Psoas muscle (tissue), 8 donors: Measurements from ENCODE around the gene STAP2. TPM values are rescaled to one million over a fixed set of nuclear protein-coding genes. Genes with fewer than 3 reads are reported as not detected.
"Not testable (repeated sequence)": the region's sequence is repeated elsewhere in the genome, so short reads cannot be mapped to it uniquely, and the experiment has no call there.

Experiments
- ATAC-seq, 4 donors: fragments of 200-7000 bp; cut with Tn5 transposase; one replicate each; pipeline ENCODE4 v1.9.1; 2020; ENCODE audit warnings: moderate library complexity in 3 of 4, mild to moderate bottlenecking in 2 of 4
- DNase-seq, 2 donors: peaks; one replicate each; pipeline ENCODE4 v3.0.0-alpha.2; 2020
- H3K27ac ChIP-seq: fragments of 200-600 bp; one replicate; pipeline ENCODE4 v1.8.0; 2022
- H3K27me3 ChIP-seq, 3 donors: fragments of 200-600 bp in 1 of 3; one replicate each; pipeline versions ENCODE4 v1.6.1 to v1.8.0; 2013 to 2022; ENCODE audit warnings: low read length in 2 of 3, mild to moderate bottlenecking in 2 of 3, moderate library complexity in 1 of 3; ENCODE audit not compliant: insufficient read depth in 3 of 3
- H3K36me3 ChIP-seq, 2 donors: fragments of 200-600 bp in 1 of 2; one replicate each; pipeline versions ENCODE4 v1.6.1 to v1.8.0; 2013 to 2022; ENCODE audit warnings: low read depth in 1 of 2, mild to moderate bottlenecking in 1 of 2, moderate library complexity in 1 of 2; ENCODE audit not compliant: insufficient read depth in 1 of 2
- H3K4me1 ChIP-seq: fragments of 200-600 bp; one replicate; pipeline ENCODE4 v1.8.0; 2022
- H3K4me3 ChIP-seq: fragments of 200-600 bp; one replicate; pipeline ENCODE4 v1.8.0; 2022; ENCODE audit warnings: mild to moderate bottlenecking
- H3K9me3 ChIP-seq: fragments of 200-600 bp; one replicate; pipeline ENCODE4 v1.8.0; 2022
- CTCF ChIP-seq: fragments of 200-600 bp; IDR thresholded peaks from one replicate; pipeline ENCODE4 v1.8.0; 2022; ENCODE audit warnings: antibody characterized with exemption
- WGBS, 3 donors: extraction: QIAGEN DNeasy Blood & Tissue Kit; methylation state at CpG; one replicate each; pipeline versions ENCODE4 v1.1.6 to v1.1.7; 2013; 5-methylcytosine and 5-hydroxymethylcytosine counted together
- intact Hi-C, 2 donors: fragments of 100-400 bp; cut with DNase I; formaldehyde crosslinking; loops; one replicate each; pipeline versions ENCODE4 v1.11.0 to v1.14.2; 2022
- polyA plus RNA-seq, 3 donors: library from polyadenylated mRNA; stranded (reverse); fragments of 200-250 nt; gene quantifications; one replicate each; pipeline ENCODE4 v1.2.3, GENCODE V29; 2013
- total RNA-seq, 4 donors: library from RNA; stranded (reverse); fragmentation: NEBNext Ultra II Directional in 2 of 4; extraction: Animal tissue kit (Norgen Biotek cat#: 25700) in 2 of 4; gene quantifications; one replicate each; pipeline versions ENCODE4 v1.2.1 to v1.2.4, GENCODE V29; 2021 to 2023
- donor health status: healthy with polysubstance abuse.
- donor health status: DM: no; HTN: no; CAD: no; lungs with moderate emphysema.
- donor health status: Bipolar disorder and iron deficiency.
- donor health status: healthy.
- donor health status: DM: yes; HTN: yes; CAD: no.
- donor health status: DM: no; HTN: no; CAD: no.
- donor health status: DM: no; HTN: no; CAD: no.
- donor health status: DM: yes; HTN: yes; CAD: no.

STAP2 gene
- total and polyA plus RNA-seq, 7 donors = 0.31 to 3.7 (median 0.66) TPM

GRCh38 chr19:4294389-4294788 lies 44.2 kb downstream of the STAP2 start:
- no peak for ATAC-seq
- no peak for DNase-seq
- Histone ChIP-seq H3K27me3 (peaks cover 0 to 23% (median 8%) of the 10 kb centered on the region in 3 donors), H3K9me3 (no peaks in the 10 kb centered on the region), H3K36me3 (no peaks in the 10 kb centered on the region), H3K4me1 (no peaks in the 10 kb centered on the region), H3K27ac (no peak overlapping the region), H3K4me3 (no peak overlapping the region)
- WGBS, 3 donors = 34 to 55% (median 45%) methylated on average over 10 of the region's 10 CpGs
- intact Hi-C loops = no loop called here
- TF ChIP-seq CTCF = no peak

DNA sequence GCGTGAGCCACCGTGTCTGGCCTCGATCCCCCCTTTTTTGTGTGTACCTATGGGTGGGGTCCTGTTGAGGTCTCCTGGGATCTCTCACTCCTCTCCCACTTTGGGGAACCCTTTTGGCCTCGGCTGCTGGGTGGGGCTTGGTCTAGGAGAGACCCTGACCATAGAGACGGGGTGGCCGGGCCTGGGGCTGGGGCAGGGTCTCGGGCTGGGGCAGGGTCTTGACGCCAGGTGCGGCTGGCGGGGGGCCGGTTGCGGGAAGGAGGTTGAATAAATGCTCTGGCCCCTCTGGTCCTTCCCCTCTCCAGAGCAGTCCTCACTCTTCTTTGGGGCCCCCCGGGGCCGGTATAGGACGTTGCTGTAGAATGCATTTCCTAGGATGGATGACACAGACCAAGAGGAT lies 46.1 kb downstream of the STAP2 start:
- no peak overlapping the region for H3K4me3 ChIP-seq
- H3K9me3 ChIP-seq = no peaks in the 10 kb centered on the region
- ATAC-seq (no peak), DNase-seq (no peak)
- intact Hi-C loops = no loop called here
- TF ChIP-seq CTCF = no peak
- H3K36me3 ChIP-seq = no peaks in the 10 kb centered on the region
- H3K27ac ChIP-seq = no peak overlapping the region
- no peaks in the 10 kb centered on the region for H3K4me1 ChIP-seq
- WGBS, 3 donors = 76 to 81% (median 79%) methylated on average over 15 of the region's 15 CpGs
- H3K27me3 ChIP-seq = peaks cover 0 to 23% (median 8%) of the 10 kb centered on the region in 3 donors

DNA sequence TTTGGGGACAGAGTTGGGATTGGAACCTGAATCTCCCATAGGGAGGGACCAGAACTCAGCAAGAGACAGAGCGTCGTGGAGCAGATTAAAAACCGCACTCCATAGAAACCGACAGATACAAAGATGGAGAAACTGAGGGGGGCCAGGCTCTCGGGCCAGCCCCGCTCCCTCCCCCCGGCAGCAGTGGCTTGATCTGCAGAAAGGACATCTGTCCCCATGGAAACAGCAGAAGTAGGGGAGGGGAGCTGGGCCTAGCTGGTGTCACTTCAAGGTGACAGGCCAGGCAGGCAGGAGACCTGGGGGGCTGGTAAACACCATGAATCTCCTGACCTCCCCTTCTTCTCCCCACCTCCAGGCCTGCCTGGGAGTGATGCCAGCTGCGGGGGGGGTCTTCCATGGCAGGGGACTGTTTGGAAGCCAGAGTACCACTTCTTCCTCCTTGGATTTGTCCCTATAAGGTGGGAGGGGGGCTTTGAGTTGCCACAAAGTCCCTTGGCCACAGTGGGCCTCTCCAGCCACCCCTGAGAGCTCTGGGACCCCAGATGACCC lies 47.4 kb downstream of the STAP2 start:
- 56 to 64% (median 59%) methylated on average over 8 of the region's 8 CpGs for WGBS, 3 donors
- H3K4me3 ChIP-seq = no peak overlapping the region
- ATAC-seq (no peak), DNase-seq (no peak)
- no peak for TF ChIP-seq CTCF
- H3K9me3 ChIP-seq = no peaks in the 10 kb centered on the region
- H3K4me1 ChIP-seq = no peaks in the 10 kb centered on the region
- H3K27ac ChIP-seq = no peak overlapping the region
- no peaks in the 10 kb centered on the region for H3K36me3 ChIP-seq
- peaks cover 0 to 17% (median 8%) of the 10 kb centered on the region in 3 donors for H3K27me3 ChIP-seq
- intact Hi-C loops = no loop called here

GRCh38 chr19:4288091-4288777 lies 50.4 kb downstream of the STAP2 start:
- H3K4me3 ChIP-seq = no peak overlapping the region
- WGBS, 3 donors = 83 to 88% (median 86%) methylated on average over 16 of the region's 16 CpGs
- no peaks in the 10 kb centered on the region for H3K36me3 ChIP-seq
- H3K4me1 ChIP-seq = no peaks in the 10 kb centered on the region
- no peak overlapping the region for H3K27ac ChIP-seq
- H3K27me3 ChIP-seq = peaks cover 0 to 23% (median 5%) of the 10 kb centered on the region in 3 donors
- H3K9me3 ChIP-seq = no peaks in the 10 kb centered on the region
- ATAC-seq = no peak
- no peak for DNase-seq
- TF ChIP-seq CTCF = no peak
- intact Hi-C loops = no loop called here

DNA sequence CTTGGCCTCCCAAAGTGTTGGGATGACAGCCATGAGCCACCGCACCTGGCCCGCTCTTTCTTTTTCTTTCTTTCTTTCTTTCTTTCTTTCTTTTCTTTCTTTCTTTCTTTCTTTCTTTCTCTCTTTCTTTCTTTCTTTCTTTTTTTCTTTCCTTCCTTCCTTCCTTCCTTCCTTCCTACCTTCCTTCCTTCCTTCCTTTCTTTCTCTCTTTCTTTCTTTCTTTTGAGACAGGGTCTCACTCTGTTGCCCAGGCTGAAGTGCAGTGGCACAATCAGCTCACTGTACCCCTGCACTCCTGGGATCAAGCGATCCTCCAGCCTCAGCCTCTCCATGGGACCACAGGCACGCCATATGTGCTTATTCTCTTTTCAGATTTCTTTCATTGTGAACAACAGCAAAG lies 52.5 kb downstream of the STAP2 start:
- WGBS, 3 donors = 92 to 94% (median 94%) methylated on average over 4 of the region's 4 CpGs
- intact Hi-C loops, H3K9me3 ChIP-seq, H3K4me1 ChIP-seq, H3K27ac ChIP-seq, ATAC-seq, H3K36me3 ChIP-seq, DNase-seq, H3K4me3 ChIP-seq: not testable (repeated sequence)
- H3K27me3 ChIP-seq = peaks cover 0 to 44% (median 3%) of the 10 kb centered on the region in 3 donors
